SJCRH30 (cell line): ENCODE data around the gene CDC25A. TPM values are rescaled to one million over a fixed set of nuclear protein-coding genes. Genes with fewer than 3 reads are reported as not detected.
"Not testable (repeated sequence)": the region's sequence is repeated elsewhere in the genome, so short reads cannot be mapped to it uniquely, and the experiment has no call there.

Experiments
- DNase-seq, 2 experiments: peaks; one replicate each; pipeline ENCODE4 v3.0.0-alpha.2; 2015 to 2020
- H3K27ac ChIP-seq: fragments of 250-450 bp; sonication (Bioruptor Pico); 2 replicates; pipeline ENCODE4 v1.5.1; 2020; ENCODE audit warnings: mild to moderate bottlenecking, moderate library complexity
- H3K27me3 ChIP-seq: fragments of 250-450 bp; sonication (Bioruptor Pico); 2 replicates; pipeline ENCODE4 v1.5.1; 2020; ENCODE audit warnings: mild to moderate bottlenecking, moderate library complexity
- H3K36me3 ChIP-seq: fragments of 250-450 bp; sonication (Bioruptor Pico); 2 replicates; pipeline ENCODE4 v1.5.1; 2020; ENCODE audit warnings: mild to moderate bottlenecking, moderate library complexity
- H3K4me1 ChIP-seq: fragments of 250-450 bp; sonication (Bioruptor Pico); 2 replicates; pipeline ENCODE4 v1.5.1; 2020; ENCODE audit warnings: mild to moderate bottlenecking, moderate library complexity
- H3K4me3 ChIP-seq: fragments of 250-450 bp; sonication (Bioruptor Pico); 2 replicates; pipeline ENCODE4 v1.5.1; 2020; ENCODE audit warnings: mild to moderate bottlenecking, moderate library complexity
- H3K9me3 ChIP-seq: fragments of 250-450 bp; sonication (Bioruptor Pico); replicated peaks from 2 replicates; pipeline ENCODE4 v1.5.1; 2020; ENCODE audit warnings: mild to moderate bottlenecking, moderate library complexity
- total RNA-seq: library from RNA; depleted of rRNA; stranded (reverse); fragments of >200 nt; shearing (Covaris generic); gene quantifications from 2 replicates; pipeline ENCODE4 v1.2.3, GENCODE V29; 2014; rRNA removed

The CDC25A gene
- total RNA-seq, 1 experiment from 2014 or later: 92.0 TPM

GRCh38 chr3:48119505-48120193 lies 68.6 kb downstream of the CDC25A start:
- peaks cover 3% of the 10 kb centered on the region; the same call in 1 of the 2 replicates for H3K4me1 ChIP-seq
- H3K27ac ChIP-seq: no peak overlapping the region
- H3K27me3 ChIP-seq: no peaks in the 10 kb centered on the region
- no peaks in the 10 kb centered on the region for H3K36me3 ChIP-seq
- no peak for DNase-seq
- no peaks in the 10 kb centered on the region for H3K9me3 ChIP-seq
- no peak overlapping the region for H3K4me3 ChIP-seq

- Histone ChIP-seq H3K9me3 (no peaks in the 10 kb centered on the region), H3K4me1 (peaks cover 3% of the 10 kb centered on the region; the same call in 1 of the 2 replicates), H3K27me3 (no peaks in the 10 kb centered on the region), H3K27ac (no peak overlapping the region), H3K4me3 (no peak overlapping the region), H3K36me3 (no peaks in the 10 kb centered on the region)
- no peak for DNase-seq
Measured at GRCh38 chr3:48118928-48119327, 69.3 kb downstream of the CDC25A start.

- Histone ChIP-seq H3K27me3 (no peaks in the 10 kb centered on the region), H3K27ac (no peak overlapping the region), H3K36me3 (no peaks in the 10 kb centered on the region), H3K4me1 (peaks cover 3% of the 10 kb centered on the region; the same call in 1 of the 2 replicates), H3K9me3 (no peaks in the 10 kb centered on the region), H3K4me3 (no peak overlapping the region)
- peak; percentile 24 to 38 for DNase-seq
Measured at GRCh38 chr3:48118322-48118721, 69.9 kb downstream of the CDC25A start.

GRCh38 chr3:48112813-48113212 lies 75.4 kb downstream of the CDC25A start:
- H3K36me3 ChIP-seq: no peaks in the 10 kb centered on the region
- no peak for DNase-seq
- H3K4me1 ChIP-seq: no peaks in the 10 kb centered on the region
- no peak overlapping the region for H3K4me3 ChIP-seq
- H3K27me3 ChIP-seq: no peaks in the 10 kb centered on the region
- H3K9me3 ChIP-seq: no peaks in the 10 kb centered on the region
- H3K27ac ChIP-seq: no peak overlapping the region

GRCh38 chr3:48112108-48112791 lies 76.0 kb downstream of the CDC25A start:
- DNase-seq, H3K4me3 ChIP-seq, H3K27me3 ChIP-seq, H3K27ac ChIP-seq, H3K36me3 ChIP-seq, H3K4me1 ChIP-seq, H3K9me3 ChIP-seq: not testable (repeated sequence)

GRCh38 chr3:48110463-48110862 lies 77.8 kb downstream of the CDC25A start:
- no peaks in the 10 kb centered on the region for H3K27me3 ChIP-seq
- DNase-seq: no peak
- no peak overlapping the region for H3K4me3 ChIP-seq
- H3K27ac ChIP-seq: no peak overlapping the region
- no peaks in the 10 kb centered on the region for H3K36me3 ChIP-seq
- no peaks in the 10 kb centered on the region for H3K4me1 ChIP-seq
- H3K9me3 ChIP-seq: no peaks in the 10 kb centered on the region

GRCh38 chr3:48107227-48107626 lies 81.0 kb downstream of the CDC25A start:
- Histone ChIP-seq H3K27ac (no peak overlapping the region), H3K36me3 (no peaks in the 10 kb centered on the region), H3K4me3 (no peak overlapping the region), H3K9me3 (no peaks in the 10 kb centered on the region), H3K4me1 (no peaks in the 10 kb centered on the region), H3K27me3 (no peaks in the 10 kb centered on the region)
- no peak for DNase-seq

Other genes starting within 250 kb of the CDC25A start
- 62.5 and 65.4 TPM in 2 replicates for gene MAP4, start 172.0 kb downstream of the CDC25A start, total RNA-seq
- gene CAMP, start 35.1 kb upstream of the CDC25A start, total RNA-seq: 0.45 and 0.48 TPM in 2 replicates
- gene ZNF589, start 52.7 kb upstream of the CDC25A start, total RNA-seq: 9.8 and 9.9 TPM in 2 replicates
- 28.2 and 30.9 TPM in 2 replicates for gene NME6, start 113.0 kb upstream of the CDC25A start, total RNA-seq
- not detected in 2 replicates for gene SPINK8, start 145.2 kb upstream of the CDC25A start, total RNA-seq
- gene FBXW12, start 183.8 kb upstream of the CDC25A start, total RNA-seq: 0.30 and 0.35 TPM in 2 replicates
- 23.4 and 45.0 TPM in 2 replicates for gene PLXNB1, start 241.7 kb upstream of the CDC25A start, total RNA-seq